ENCODE measurements around the gene NPBWR2.
"Not testable (repeated sequence)": the region's sequence is repeated elsewhere in the genome, so short reads cannot be mapped to it uniquely, and the experiment has no call there.

Gene NPBWR2

DNA sequence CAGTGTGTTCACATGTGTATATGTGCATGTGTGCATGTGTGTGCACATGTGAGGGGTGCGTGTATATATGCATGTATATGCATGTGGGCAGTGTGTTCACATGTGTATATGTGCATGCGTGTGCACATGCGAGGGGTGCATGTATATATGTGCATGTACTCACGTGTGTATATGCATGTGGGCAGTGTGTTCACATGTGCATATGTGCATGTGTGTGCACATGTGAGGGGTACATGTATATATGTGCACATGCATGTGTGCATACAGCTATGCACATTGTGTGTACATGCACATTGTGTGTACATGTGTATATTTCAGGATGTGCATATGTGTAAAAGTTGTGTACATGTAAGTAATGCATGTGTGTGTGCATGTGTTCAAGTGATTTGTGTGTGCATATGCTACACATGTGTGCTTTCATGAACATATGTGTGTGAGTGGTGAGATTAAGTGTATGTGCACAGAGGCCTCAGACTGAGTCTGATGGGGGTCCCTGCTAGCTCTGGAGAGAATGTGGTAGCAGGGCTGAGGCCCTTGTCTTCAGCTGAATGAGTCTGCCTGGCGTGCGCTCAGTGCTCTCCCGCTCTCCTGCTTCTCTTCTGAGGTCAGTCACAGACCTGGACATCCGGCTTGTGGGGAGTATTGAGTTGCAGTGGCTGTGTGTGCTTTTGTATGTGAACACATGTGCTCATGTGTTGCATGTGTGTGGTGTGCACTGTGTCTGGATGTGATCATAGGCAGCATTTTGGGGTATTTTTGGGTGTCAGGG is 37.0 kb upstream of the NPBWR2 start:
- no peak for DNase-seq (ENCODE audit: low read depth in 2 of 2, low spot score in 1 of 2)

- no peak for DNase-seq (ENCODE audit: low read depth in 2 of 2, low spot score in 1 of 2)
These were observed 35.8 kb upstream of the NPBWR2 start for GRCh38 chr20:64143018-64143801.

- no peak for DNase-seq (ENCODE audit: low read depth in 2 of 2, low spot score in 1 of 2)
These were observed 35.2 kb upstream of the NPBWR2 start for GRCh38 chr20:64142590-64142989.

DNA sequence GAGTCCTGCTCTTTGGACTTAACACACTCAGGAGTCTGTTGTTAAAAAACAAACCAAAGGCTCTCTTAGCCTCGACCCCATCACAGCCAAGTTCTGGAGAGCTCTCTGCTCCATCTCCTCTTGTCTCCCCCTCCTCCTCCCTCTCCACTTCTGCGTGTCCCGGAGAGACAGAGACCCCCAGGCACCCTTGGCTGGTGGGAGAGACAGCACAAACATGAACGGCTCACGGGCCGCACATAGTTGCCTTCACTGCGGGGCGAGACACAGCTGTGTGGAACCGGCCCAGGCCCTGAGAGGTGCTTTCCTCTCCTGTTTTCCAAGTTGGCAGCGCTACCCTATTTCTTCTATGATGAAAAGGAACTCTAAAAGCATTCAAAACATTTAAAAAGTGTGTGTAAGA is 33.6 kb upstream of the NPBWR2 start:
- DNase-seq (ENCODE audit: low read depth in 2 of 2, low spot score in 1 of 2), result no peak

DNA sequence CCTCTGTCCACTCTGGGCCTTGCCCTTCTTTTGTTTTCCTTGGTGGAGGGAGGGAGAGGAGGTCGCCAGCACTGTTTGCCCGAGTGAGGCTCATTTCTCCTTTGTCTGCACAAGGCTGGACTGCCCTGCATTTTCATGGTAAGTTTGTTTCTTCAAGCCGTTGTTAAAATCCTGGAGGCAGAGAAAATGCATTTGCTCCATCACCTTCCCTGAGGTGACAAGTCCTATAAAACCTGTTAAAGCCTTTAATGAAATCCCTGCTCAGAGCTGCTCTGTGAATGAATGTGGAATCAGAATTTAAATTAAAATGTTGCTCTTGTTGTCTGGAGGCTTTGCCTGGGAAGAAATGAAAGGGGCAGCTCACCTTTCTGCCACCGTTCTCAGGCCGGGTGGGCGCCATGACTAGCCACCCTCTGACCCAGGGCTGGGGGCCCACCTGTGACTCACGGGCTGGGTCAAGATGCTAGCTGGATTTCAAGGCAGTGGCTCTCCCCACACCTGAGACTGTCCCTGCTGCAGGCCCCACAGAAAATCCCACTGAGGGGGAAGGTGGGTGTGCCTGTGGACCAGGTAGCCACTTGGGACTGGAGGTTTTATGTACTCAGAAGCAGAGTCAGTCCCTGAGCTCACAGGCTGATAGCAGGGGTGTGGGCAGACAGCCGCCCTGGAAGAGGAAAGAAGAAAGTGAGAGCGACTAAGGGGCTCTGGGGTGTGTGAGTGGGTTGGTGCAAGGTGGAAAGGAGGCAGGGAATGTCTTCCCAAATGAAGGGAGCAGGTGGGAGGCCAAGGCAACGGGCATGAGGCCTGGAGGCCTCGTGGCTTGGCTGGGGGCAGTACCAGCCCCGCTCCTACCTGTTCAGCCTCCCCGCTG is 32.9 kb upstream of the NPBWR2 start:
- DNase-seq (ENCODE audit: low read depth in 2 of 2, low spot score in 1 of 2), result no peak

DNA sequence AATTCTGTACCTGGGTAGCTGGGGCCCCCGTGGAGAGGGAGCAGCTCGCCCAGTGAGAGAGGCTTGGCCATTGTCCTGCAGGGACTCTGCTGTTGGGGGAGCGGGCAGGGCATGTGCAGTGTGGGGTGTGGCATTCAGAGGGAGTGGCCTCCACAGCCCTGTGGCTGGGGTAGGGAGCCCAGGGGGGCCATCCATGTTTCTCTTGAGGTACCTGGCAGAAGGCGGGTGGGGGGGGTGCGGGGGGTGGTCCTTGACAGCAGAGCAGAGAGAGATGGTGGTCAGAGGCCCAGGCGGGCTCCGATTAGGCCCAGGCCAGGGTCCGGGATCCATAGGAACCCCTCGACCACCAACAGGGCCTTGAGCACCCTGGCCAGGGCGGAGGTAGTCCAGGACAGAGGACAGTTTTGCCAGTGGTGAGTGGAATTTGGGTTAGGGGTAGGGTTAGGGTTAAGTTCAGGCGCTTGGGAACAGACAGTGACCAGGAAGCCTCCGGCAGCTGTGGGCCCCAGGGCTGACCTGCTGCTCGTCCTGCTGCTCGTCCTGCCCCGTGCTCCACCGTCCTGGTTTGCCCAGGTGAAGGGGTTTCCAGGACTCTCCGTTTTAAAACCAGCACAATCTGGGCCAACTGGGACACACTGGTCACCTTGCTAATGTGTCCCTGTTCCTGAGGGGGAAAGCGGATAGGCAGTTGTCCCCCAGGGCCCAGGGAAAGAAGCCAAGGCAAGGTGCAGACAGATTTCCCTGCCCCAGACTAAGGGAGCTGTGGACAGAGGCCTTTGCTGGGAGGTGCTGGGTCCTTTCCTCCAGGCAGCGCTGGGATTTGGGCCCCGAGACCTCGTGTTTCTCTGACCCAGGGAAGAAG is 32.1 kb upstream of the NPBWR2 start:
- DNase-seq (ENCODE audit: low read depth in 2 of 2, low spot score in 1 of 2), result no peak

DNA sequence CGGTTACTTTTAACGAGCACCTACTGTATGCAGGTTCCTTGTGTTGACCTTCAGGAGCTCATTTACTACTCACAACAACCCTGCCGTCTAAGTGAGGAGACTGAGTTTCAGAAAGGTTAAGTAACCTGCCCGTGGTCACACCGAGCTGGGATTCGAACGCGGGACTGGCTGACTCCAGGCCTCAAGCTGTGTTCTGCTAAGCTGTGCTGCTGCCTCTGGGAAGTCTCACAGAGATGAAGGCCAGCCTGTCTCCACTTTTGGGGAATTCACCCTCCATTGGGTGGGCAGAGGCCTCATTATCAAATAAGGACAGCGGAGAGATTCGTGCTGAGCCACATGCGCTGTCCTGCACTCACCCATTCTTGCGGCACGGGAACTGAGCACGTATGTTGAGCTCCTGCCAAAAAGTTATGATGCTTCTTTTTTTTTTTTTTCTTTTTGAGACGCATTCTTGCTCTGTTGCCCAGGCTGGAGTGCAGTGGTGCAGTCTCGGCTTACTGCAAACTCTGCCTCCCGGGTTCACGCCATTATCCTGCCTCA is 31.0 kb upstream of the NPBWR2 start:
- no peak for DNase-seq (ENCODE audit: low read depth in 2 of 2, low spot score in 1 of 2)

DNA sequence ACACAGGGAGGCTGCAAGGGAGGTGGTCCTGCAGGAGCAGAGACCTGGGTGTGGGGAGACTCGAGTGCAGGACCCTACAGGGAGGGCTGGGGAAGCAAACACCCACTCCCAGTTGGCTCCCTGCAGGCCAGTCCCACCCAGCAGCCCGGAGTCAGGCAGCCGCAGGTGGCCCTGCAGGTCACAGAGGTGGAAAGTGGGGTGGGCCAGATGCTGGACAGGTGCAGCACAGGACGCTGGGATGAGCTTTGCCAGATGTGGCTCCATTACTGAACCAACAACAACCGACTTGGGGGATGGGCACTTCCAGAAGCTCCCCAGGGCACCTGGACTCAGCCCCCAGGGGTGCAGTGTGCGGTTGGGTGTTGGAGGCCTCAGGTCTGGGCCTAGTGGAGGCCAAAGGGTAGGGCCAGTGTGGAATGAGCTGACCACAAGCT is 30.2 kb upstream of the NPBWR2 start:
- no peak for DNase-seq (ENCODE audit: low read depth in 2 of 2, low spot score in 1 of 2)

GRCh38 chr20:64136004-64136710 is 28.8 kb upstream of the NPBWR2 start:
- no peak for DNase-seq (ENCODE audit: low read depth in 2 of 2, low spot score in 1 of 2)

GRCh38 chr20:64134744-64135143 is 27.4 kb upstream of the NPBWR2 start:
- not testable (repeated sequence) for DNase-seq (ENCODE audit: low read depth in 2 of 2, low spot score in 1 of 2)

DNA sequence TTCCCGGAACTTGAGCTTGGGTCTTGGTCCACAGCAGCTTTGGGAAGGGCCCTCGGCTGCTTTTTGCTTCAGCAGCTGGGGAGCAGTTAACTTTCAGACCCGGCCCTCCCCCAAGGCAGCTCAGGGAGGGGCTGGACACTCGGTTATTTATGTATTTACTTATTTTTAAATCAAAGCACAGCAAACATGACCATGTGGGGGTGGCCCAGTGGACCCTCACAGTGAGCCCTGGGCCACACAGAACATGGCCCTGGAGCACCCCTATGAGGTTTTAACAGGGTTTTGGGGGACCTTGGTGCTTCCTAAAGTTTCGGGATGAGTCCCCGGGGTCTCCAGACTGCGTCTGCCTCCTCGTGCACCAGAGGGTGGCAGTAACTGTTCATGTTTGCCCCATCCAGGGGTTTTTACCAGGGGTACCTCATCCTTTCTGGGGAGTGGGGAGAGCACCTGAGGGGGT is 26.6 kb upstream of the NPBWR2 start:
- no peak for DNase-seq (ENCODE audit: low read depth in 2 of 2, low spot score in 1 of 2)

DNA sequence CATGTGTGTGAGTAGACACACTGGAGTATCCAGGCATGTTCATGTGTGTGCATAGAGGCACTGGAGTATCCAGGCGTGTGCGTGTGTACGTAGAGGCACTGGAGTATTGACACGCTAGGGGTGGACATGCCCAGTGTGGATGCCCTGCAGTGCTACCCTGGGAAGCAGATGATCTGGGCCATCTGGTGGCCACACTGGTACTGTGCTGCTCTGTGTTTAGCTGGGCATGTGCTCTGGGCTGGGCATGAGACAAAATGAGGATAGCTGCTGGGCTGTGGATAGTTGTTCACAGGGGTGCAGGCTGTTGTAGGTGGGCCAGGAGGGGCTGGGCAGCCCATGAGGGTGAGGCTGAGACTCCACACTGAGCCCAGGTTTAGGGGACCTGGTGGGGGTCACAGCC is 24.0 kb upstream of the NPBWR2 start:
- DNase-seq (ENCODE audit: low read depth in 2 of 2, low spot score in 1 of 2), result no peak

- no peak for DNase-seq (ENCODE audit: low read depth in 2 of 2, low spot score in 1 of 2)
These were observed 23.5 kb upstream of the NPBWR2 start for GRCh38 chr20:64130876-64131275.

DNA sequence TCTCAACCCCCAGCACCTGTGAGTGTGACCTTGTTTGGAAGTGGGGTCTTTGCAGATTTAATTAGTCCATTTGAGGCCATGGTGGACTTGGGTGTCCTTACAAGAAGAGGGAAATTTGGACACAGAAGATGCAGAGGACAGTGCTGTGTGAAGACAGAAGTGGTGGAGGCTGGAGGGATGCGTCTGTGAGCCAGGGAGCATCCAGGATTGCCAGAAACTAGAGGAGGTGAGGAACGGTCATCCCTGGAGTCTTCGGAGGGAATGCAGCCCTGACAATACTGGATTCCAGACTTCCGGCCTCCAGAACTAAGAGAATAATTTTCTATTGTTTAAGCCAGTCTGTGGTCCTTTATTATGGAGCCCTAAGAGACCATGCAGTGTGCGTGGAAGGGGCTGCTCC is 22.9 kb upstream of the NPBWR2 start:
- no peak for DNase-seq (ENCODE audit: low read depth in 2 of 2, low spot score in 1 of 2)

DNA sequence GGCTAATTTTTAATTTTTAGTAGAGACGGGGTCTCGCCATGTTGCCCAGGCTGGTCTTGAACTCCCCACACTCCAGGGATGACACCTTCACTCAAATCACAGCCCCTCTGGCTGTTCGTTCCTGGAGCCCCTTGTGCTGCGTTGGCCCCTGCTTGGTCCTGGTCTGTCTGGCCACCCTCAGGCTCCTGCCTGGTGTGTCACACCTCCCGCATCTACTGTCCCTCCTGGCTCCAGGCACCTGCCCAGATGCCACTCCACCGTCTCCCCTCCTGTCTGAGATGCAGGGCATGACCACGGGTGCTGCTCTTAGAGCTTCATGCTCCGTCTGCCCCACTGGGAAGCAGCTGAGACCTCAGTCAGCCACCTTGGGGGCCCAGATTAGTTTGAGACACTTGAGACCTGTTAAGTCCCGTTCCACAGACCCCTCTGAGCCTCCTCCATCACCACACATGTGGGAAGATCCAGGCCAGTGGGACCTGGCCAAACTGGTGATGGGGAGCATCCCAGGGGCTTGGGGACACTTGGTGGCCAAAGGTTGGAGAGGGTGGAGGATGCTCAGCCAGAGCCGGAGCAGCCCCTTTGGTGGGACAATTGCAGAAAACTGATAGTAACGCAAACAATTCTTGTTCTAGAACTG is 21.9 kb upstream of the NPBWR2 start:
- DNase-seq (ENCODE audit: low read depth in 2 of 2, low spot score in 1 of 2), result no peak

DNA sequence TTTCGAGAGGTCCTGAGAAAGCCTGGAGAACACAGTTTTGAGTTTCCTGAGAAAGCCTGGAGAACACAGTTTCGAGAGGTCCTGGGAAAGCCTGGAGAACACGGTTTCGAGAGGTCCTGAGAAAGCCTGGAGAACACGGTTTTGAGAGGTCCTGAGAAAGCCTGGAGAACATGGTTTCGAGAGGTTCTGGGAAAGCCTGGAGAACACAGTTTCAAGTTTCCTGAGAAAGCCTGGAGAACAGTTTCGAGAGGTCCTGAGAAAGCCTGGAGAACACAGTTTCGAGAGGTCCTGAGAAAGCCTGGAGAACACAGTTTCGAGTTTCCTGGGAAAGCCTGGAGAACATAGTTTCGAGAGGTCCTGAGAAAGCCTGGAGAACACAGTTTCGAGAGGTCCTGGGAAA is 16.2 kb upstream of the NPBWR2 start:
- not testable (repeated sequence) for DNase-seq (ENCODE audit: low read depth in 2 of 2, low spot score in 1 of 2)

GRCh38 chr20:64122927-64123326 is 15.6 kb upstream of the NPBWR2 start:
- DNase-seq (ENCODE audit: low read depth in 2 of 2, low spot score in 1 of 2), result not testable (repeated sequence)

DNA sequence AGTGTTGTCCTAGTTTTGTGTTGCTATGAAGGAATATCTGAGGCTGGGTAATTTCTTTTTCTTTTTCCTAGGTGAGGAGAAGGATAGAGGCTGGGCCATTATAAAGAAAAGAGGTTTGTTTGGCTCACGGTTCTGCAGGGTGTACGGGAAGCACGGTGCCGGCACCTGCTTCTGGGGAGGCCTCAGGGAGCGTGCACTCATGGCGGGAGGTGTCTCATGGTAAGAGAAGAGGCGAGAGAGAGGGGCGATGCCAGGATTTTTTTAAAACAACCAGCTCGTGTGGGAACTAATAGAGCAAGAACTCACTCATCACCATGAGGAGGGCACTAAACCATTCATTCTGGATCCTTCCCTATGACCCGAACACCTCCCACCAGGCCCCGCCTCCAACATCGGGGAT is 14.2 kb upstream of the NPBWR2 start:
- no peak for DNase-seq (ENCODE audit: low read depth in 2 of 2, low spot score in 1 of 2)

- no peak for DNase-seq (ENCODE audit: low read depth in 2 of 2, low spot score in 1 of 2)
These were observed 12.4 kb upstream of the NPBWR2 start for GRCh38 chr20:64119681-64120341.
